Subcutaneous adipose tissue (tissue), 4 donors: ENCODE measurements around the gene CENPVL3. TPM values are rescaled to one million over a fixed set of nuclear protein-coding genes. Genes with fewer than 3 reads are reported as not detected.

Experiments used
- CTCF ChIP-seq: fragments of 450-650 bp; IDR thresholded peaks from one replicate; pipeline ENCODE4 v1.5.1; 2016; ENCODE audit warnings: low read depth, mild to moderate bottlenecking, control low read depth, antibody characterized with exemption, moderate library complexity
- total RNA-seq, 4 donors: library from RNA; depleted of rRNA; stranded (reverse); fragments of >200 nt; gene quantifications; one replicate each; pipeline ENCODE4 v1.1.0, GENCODE V29; 2016

The CENPVL3 gene
- total RNA-seq, 4 donors from 2014 or later, result not detected

- no peak for TF ChIP-seq CTCF
Measured at GRCh38 chrX:51606446-51606845, 12.3 kb downstream of the CENPVL3 start.

GRCh38 chrX:51598899-51599298, 19.8 kb downstream of the CENPVL3 start:
- no peak for TF ChIP-seq CTCF

- TF ChIP-seq CTCF, result no peak
Measured at GRCh38 chrX:51571874-51572273, 46.8 kb downstream of the CENPVL3 start.

GRCh38 chrX:51569561-51569960, 49.2 kb downstream of the CENPVL3 start:
- TF ChIP-seq CTCF, result no peak

GRCh38 chrX:51568586-51568985, 50.1 kb downstream of the CENPVL3 start:
- no peak for TF ChIP-seq CTCF

Other genes with a start within 250 kb of the CENPVL3 start
- 1 to 10 TPM in 2 of 4 donors, under 1 TPM in 1, not detected in 1; 0.82 to 2.7 (median 2.0) TPM for gene NUDT11, start 122.3 kb downstream of the CENPVL3 start, total RNA-seq
- gene CENPVL2, start 63.9 kb upstream of the CENPVL3 start, total RNA-seq, result not detected
- not detected for gene CENPVL1, start 91.6 kb upstream of the CENPVL3 start, total RNA-seq
- gene GSPT2, start 124.5 kb upstream of the CENPVL3 start, total RNA-seq, result 1 to 10 TPM; 2.6 to 5.9 (median 5.1) TPM